ENCODE measurements around the gene PARD3B. TPM values are rescaled to one million over a fixed set of nuclear protein-coding genes. Genes with fewer than 3 reads are reported as not detected.

PARD3B gene
- total RNA-seq, 1 donor from 2014 or later = not detected

- ATAC-seq (ENCODE audit: low read depth) (no peak), DNase-seq (no peak)
- no peak for TF ChIP-seq CTCF (IDR thresholded peaks at IDR 0.05)
- Mint-ChIP-seq H3K4me1 (no peaks in the 10 kb centered on the region), H3K4me3 (no peak overlapping the region), H3K27ac (no peak overlapping the region), H3K36me3 (ENCODE audit: low read depth) (no peaks in the 10 kb centered on the region), H3K9me3 (no peaks in the 10 kb centered on the region), H3K27me3 (no peaks in the 10 kb centered on the region)
- intact Hi-C loops (cut with micrococcal nuclease) = no loop called here
- ChIA-PET POLR2A (no interaction called here), CTCF (no interaction called here)
Measured at GRCh38 chr2:205041472-205042130, 496.3 kb downstream of the PARD3B start.

- no peak for ATAC-seq (ENCODE audit: low read depth)
- TF ChIP-seq CTCF (IDR thresholded peaks at IDR 0.05) = no peak
- Mint-ChIP-seq H3K36me3 (ENCODE audit: low read depth) (no peaks in the 10 kb centered on the region), H3K27me3 (no peaks in the 10 kb centered on the region), H3K4me1 (no peaks in the 10 kb centered on the region), H3K4me3 (no peak overlapping the region), H3K27ac (no peak overlapping the region), H3K9me3 (no peaks in the 10 kb centered on the region)
- intact Hi-C loops (cut with micrococcal nuclease) = no loop called here
- POLR2A ChIA-PET = no interaction called here
- CTCF ChIA-PET = no interaction called here
- DNase-seq = no peak
Measured at GRCh38 chr2:205043285-205043684, 498.0 kb downstream of the PARD3B start.

GRCh38 chr2:205045706-205046105, 500.4 kb downstream of the PARD3B start:
- no peak for ATAC-seq (ENCODE audit: low read depth)
- intact Hi-C loops (cut with micrococcal nuclease) = no loop called here
- CTCF ChIA-PET = no interaction called here

GRCh38 chr2:205047273-205047839, 502.1 kb downstream of the PARD3B start:
- DNase-seq = no peak
- ATAC-seq (ENCODE audit: low read depth) = no peak
- Mint-ChIP-seq H3K4me1 (no peaks in the 10 kb centered on the region), H3K4me3 (no peak overlapping the region), H3K9me3 (peaks cover 7% of the 10 kb centered on the region), H3K27ac (no peak overlapping the region), H3K36me3 (ENCODE audit: low read depth) (no peaks in the 10 kb centered on the region), H3K27me3 (no peaks in the 10 kb centered on the region)
- ChIA-PET CTCF (no interaction called here), POLR2A (no interaction called here)
- no peak for TF ChIP-seq CTCF (IDR thresholded peaks at IDR 0.05)
- intact Hi-C loops (cut with micrococcal nuclease) = no loop called here

More at GRCh38 chr2:205045706-205046105, 500.4 kb downstream of the PARD3B start:
- no peaks in the 10 kb centered on the region for H3K4me1 Mint-ChIP-seq
- peaks cover 7% of the 10 kb centered on the region for H3K9me3 Mint-ChIP-seq
- no peaks in the 10 kb centered on the region for H3K36me3 Mint-ChIP-seq (ENCODE audit: low read depth)
- no peak overlapping the region for H3K27ac Mint-ChIP-seq
- H3K4me3 Mint-ChIP-seq = no peak overlapping the region
- H3K27me3 Mint-ChIP-seq = no peaks in the 10 kb centered on the region
- no peak for DNase-seq
- no peak for TF ChIP-seq CTCF (IDR thresholded peaks at IDR 0.05)
- POLR2A ChIA-PET = no interaction called here

GRCh38 chr2:205051417-205051816, 506.1 kb downstream of the PARD3B start:
- TF ChIP-seq CTCF (IDR thresholded peaks at IDR 0.05) = no peak
- no peak for ATAC-seq (ENCODE audit: low read depth)
- peaks cover 1% of the 10 kb centered on the region for H3K27me3 Mint-ChIP-seq
- H3K4me1 Mint-ChIP-seq = no peaks in the 10 kb centered on the region
- H3K4me3 Mint-ChIP-seq = no peak overlapping the region
- no peak overlapping the region for H3K27ac Mint-ChIP-seq
- H3K9me3 Mint-ChIP-seq = peaks cover 7% of the 10 kb centered on the region
- DNase-seq = no peak
- intact Hi-C loops (cut with micrococcal nuclease) = no loop called here
- POLR2A ChIA-PET = no interaction called here
- CTCF ChIA-PET = interaction anchor here (0.5 kb wide), 1 partner anchor 63 kb away, joined by 3 read pairs; no protein-coding TSS in a partner anchor
- no peaks in the 10 kb centered on the region for H3K36me3 Mint-ChIP-seq (ENCODE audit: low read depth)

All from activated B cell treated with CpG ODN at 0.5 μM for 24 hours (primary cell).